NK-92 (cell line): ENCODE measurements around the gene RAX2.
"Not testable (repeated sequence)": the region's sequence is repeated elsewhere in the genome, so short reads cannot be mapped to it uniquely, and the experiment has no call there.

ENCODE experiments used
- DNase-seq: peaks from one replicate; lab custom pipeline; 2025; ENCODE audit not compliant: unreplicated experiment; lab: John Stamatoyannopoulos, UW

The RAX2 gene

DNA sequence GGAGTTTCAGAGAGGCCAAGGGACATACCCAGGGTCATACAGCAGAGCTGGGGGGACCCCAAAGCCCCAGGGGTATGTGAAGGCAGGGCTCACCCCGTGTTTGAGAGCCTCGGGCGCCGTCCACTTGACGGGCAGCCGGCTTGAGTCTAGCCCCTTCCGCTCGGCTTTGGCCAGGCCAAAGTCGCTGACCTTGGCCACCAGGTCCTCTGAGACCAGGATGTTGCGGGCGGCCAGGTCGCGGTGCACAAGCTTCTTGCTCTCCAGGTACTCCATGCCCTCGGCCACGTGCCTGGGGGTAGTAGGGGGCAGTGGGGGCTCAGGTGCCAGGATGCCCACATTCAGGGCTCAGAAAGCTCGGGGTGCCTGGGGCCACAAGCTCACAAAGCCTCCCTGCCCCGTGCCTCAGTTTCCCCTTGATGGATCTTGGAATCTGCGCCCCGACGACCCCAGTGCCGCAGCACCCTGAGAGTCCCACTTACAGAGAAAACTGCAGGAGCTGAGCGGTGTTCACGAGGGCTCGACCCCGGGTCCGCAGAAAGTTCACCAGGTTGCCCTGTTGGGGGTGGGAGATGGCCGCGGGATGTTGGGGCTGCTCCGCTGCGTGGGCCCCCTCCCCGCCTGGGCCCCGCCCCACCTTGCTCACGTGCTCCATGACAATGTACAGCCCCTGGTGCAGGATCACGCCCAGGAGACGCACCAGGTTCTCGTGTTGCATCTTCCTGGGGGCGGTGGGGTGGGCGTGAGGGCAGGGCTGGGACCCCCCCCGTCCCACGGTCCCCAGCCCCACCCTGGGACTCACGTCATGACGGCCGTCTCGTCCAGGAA lies 7.1 kb upstream of the RAX2 start:
- no peak for DNase-seq

- no peak for DNase-seq
Observed at GRCh38 chr19:3778104-3778867, 6.3 kb upstream of the RAX2 start.

DNA sequence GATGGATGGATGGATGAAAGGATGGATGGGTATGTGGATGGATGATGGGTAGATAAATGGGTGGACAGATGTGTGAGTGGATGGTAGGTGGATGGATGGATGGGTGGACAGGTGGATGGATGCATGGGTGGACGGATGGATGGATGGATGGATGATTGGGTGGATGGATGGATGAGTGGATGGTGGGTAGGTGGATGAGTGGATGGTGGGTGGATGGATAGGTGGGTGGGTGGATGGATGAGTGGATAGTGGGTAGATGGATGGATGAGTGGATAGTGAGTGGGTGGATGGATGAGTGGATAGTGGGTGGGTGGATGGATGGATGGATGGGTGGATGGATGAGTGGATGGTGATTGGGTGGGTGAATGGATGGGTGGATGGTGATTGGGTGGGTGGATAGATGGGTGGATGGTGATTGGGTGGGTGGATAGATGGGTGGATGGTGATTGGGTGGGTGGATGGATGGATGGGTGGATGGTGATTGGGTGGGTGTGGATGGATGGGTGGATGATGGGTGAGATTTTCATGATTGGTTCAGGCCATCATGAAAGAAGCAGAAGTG lies 4.5 kb upstream of the RAX2 start:
- no peak for DNase-seq

GRCh38 chr19:3775831-3776230 lies 3.8 kb upstream of the RAX2 start:
- DNase-seq: no peak

- DNase-seq: no peak
Observed at GRCh38 chr19:3775374-3775711, 3.3 kb upstream of the RAX2 start.

GRCh38 chr19:3774621-3775373 lies 2.8 kb upstream of the RAX2 start:
- DNase-seq: no peak

- DNase-seq: no peak
Observed at GRCh38 chr19:3773814-3774515, 1.9 kb upstream of the RAX2 start.

- no peak for DNase-seq
Observed at GRCh38 chr19:3771000-3771905, 775 bp downstream of the RAX2 start.

DNA sequence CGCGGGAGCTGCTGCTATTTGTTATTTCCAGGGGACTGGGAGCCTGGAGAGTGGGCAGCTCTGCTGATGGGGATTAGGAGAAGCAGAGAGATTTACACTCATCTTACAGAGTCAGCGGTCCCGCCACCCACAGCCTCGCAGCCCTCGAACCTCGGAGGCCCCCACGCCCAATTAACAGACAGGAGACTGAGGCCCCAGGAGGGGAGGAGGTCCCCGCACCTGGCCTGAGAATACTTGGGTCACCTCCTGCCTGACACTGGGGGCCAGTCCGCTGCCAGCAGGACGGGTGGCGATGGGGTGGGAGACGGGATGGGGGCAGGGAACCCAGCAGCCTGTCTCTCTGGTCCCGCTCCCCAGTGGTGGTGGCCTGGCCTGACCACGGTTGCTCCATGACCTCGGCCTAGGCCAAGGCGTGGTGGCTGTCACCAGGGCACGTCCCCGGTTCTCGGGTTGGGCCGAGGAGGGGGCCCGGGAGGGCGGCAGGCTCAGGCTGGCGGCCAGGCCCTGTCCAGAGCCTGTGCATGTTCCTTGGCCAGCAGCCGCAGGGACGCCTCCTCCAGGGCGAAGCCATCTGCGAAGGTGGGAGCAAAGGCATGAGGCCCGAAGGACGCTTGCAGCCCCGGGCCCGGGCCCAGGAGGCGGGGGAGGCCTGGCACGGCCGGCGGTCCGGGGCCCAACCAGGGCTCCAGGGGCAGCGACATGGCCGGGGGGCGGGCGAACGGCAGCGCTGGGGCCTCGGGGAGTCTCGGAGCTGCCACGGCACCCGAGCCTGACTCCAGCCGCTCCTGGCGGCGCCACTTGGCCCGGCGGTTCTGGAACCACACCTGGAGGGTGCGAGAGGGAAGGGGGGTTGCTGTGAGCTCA lies 1.7 kb downstream of the RAX2 start:
- DNase-seq: no peak

DNA sequence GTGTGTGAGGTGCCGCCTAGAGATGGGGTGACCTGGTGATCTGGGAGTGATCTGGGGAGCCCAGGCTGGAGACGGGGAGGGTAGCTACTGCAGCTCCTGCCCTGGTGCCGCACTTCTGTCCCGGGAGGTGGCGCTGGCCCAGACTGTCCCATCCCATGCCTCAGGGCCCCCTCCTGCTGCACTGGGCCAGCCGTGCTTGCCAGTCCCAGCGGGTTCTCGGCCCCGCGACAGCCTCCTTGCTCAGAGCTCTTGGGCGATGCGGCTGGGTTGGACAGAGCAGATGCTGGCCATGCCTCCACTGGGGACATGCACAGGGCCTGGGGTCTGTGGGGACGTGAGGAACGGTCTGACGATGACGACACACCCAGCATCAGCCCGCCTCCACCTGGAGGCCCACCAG lies 2.5 kb downstream of the RAX2 start:
- DNase-seq: no peak

GRCh38 chr19:3768748-3769099 lies 3.3 kb downstream of the RAX2 start:
- DNase-seq: no peak

DNA sequence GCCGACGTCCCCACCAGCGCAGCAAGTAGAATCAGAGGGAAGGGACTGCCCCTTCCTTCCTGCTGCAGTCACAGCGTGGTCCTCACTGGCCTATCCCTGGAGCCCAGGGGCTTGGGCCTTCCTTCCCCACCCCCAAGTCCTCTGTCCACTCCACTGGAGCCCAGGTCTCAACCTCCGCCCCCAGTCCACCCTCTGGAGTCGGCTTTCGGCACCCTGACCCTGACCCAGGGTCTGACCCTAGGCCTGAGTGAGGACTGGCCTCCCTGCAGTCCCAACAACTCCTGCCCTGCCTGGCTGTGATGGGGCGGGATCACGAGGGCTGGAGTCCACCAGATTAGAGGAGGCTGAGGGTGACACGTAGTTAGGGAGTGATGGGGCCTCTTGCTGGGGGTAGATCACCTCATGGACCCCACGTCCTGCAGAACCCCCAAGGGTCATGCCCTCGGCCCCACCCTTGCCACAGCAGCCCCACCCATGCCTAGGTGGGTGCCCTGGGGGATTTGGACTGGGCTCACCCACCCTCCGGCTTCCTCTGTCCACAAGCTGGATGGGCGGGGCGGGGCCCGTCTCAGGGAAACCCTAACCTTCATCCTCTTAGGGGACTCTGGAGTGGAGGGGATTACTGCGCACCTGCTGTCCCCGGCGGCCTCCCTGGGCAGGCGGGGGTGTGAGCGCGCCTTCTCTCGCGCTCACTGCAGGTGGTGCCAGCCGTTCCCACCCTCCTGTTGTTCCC lies 3.8 kb downstream of the RAX2 start:
- DNase-seq: no peak

DNA sequence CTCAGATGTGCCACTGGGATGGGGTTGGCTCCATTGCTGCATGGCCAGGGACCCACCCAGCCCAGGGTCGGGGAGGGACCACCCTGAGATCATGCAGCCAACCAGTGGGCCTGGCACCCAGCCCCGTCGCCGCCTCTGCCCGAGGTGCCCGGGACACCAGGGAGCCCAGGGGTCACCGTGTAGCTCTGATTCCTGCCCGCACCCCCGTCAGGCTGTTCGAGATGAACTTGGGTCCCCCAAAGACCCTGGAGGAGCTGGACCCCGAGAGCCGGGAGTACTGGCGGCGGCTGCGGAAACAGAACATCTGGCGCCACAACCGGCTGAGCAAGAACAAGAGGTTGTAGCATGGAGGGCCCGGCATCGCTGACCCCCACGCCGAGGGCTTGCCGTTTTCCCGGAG lies 5.0 kb downstream of the RAX2 start:
- no peak for DNase-seq

GRCh38 chr19:3766520-3766919 lies 5.5 kb downstream of the RAX2 start:
- DNase-seq: no peak

GRCh38 chr19:3765757-3766156 lies 6.3 kb downstream of the RAX2 start:
- DNase-seq: not testable (repeated sequence)

GRCh38 chr19:3765121-3765520 lies 6.9 kb downstream of the RAX2 start:
- no peak for DNase-seq

- peak; percentile 97 for DNase-seq
Observed at GRCh38 chr19:3762501-3763459, 9.2 kb downstream of the RAX2 start, which contains the start of gene MRPL54. TSS of gene MRPL54 (plus strand) at chr19:3762682. CDS start at chr19:3762701, 19 bp downstream.
